Uterus (tissue), 4 donors: Measurements from ENCODE around the gene LMCD1. TPM values are rescaled to one million over a fixed set of nuclear protein-coding genes. Genes with fewer than 3 reads are reported as not detected.

Experiments
- DNase-seq, 2 donors: peaks; one replicate each; pipeline ENCODE4 v3.0.0-alpha.2; 2019 to 2020
- H3K27ac ChIP-seq, 2 donors: fragments of 200-600 bp; sonication (generic); 1 replicate in 1 of 2; 2 replicates in 1 of 2; pipeline ENCODE4 v1.5.1; 2016 to 2018
- H3K27me3 ChIP-seq, 2 donors: fragments of 200-600 bp; sonication (generic); one replicate each; pipeline ENCODE4 v1.5.1; 2018 to 2019; ENCODE audit warnings: control low read depth in 1 of 2
- H3K36me3 ChIP-seq, 2 donors: fragments of 200-600 bp; sonication (generic); one replicate each; pipeline ENCODE4 v1.5.1; 2019; ENCODE audit warnings: control low read depth in 1 of 2
- H3K4me1 ChIP-seq, 2 donors: fragments of 200-600 bp; sonication (generic); one replicate each; pipeline ENCODE4 v1.5.1; 2018 to 2019; ENCODE audit warnings: control low read depth in 1 of 2
- H3K4me3 ChIP-seq, 2 donors: fragments of 200-600 bp; sonication (generic); 1 replicate in 1 of 2; 2 replicates in 1 of 2; pipeline ENCODE4 v1.5.1; 2018 to 2019; ENCODE audit warnings: mild to moderate bottlenecking in 1 of 2
- H3K9me3 ChIP-seq, 2 donors: fragments of 200-600 bp; sonication (generic); one replicate each; pipeline ENCODE4 v1.5.1; 2019; ENCODE audit warnings: control low read depth in 1 of 2
- CTCF ChIP-seq, 4 experiments: fragments of 200-600 bp in 2 of 4; fragments of 450-650 bp in 2 of 4; sonication (generic) in 2 of 4; IDR thresholded peaks; one replicate each; pipeline ENCODE4 v1.5.1; 2016 to 2019; ENCODE audit warnings: antibody characterized with exemption in 4 of 4, mild to moderate bottlenecking in 2 of 4, moderate library complexity in 1 of 4
- POLR2A ChIP-seq, 2 donors: fragments of 450-650 bp; IDR thresholded peaks; one replicate each; pipeline ENCODE4 v1.6.1; 2016; ENCODE audit warnings: antibody characterized with exemption in 2 of 2, mild to moderate bottlenecking in 1 of 2, moderate library complexity in 1 of 2
- intact Hi-C: fragments of 100-400 bp; cut with DNase I; formaldehyde crosslinking; loops from one replicate; pipeline ENCODE4 v1.15.1; 2023; ENCODE audit warnings: low total_unique reads
- total RNA-seq, 4 donors: library from RNA; depleted of rRNA in 3 of 4; stranded (reverse); fragments of >200 nt in 3 of 4; gene quantifications; one replicate each; pipeline versions ENCODE4 v1.1.0 to v1.2.4, GENCODE V29; 2014 to 2023
- donor health status: DM: yes; HTN: yes; CAD: no.

LMCD1 gene
- total RNA-seq, 4 donors from 2014 or later: 70.9 to 163 (median 115) TPM

GRCh38 chr3:8482960-8483665, 18.5 kb upstream of the LMCD1 start:
- peak; percentile 70 to 71 for DNase-seq
- intact Hi-C loops: no loop called here
- H3K36me3 ChIP-seq: no peaks in the 10 kb centered on the region
- H3K4me3 ChIP-seq: no peak overlapping the region
- H3K4me1 ChIP-seq: peaks cover 0 to 5% of the 10 kb centered on the region in 2 donors
- TF ChIP-seq POLR2A (IDR thresholded peaks at IDR 0.05): no peak
- no peak for TF ChIP-seq CTCF (IDR thresholded peaks at IDR 0.05)
- no peaks in the 10 kb centered on the region for H3K9me3 ChIP-seq
- H3K27me3 ChIP-seq: no peaks in the 10 kb centered on the region
- H3K27ac ChIP-seq: peak overlapping the region; percentile 50

GRCh38 chr3:8484409-8485140, 17.0 kb upstream of the LMCD1 start:
- Histone ChIP-seq H3K36me3 (no peaks in the 10 kb centered on the region), H3K9me3 (no peaks in the 10 kb centered on the region), H3K27me3 (no peaks in the 10 kb centered on the region), H3K4me3 (no peak overlapping the region), H3K4me1 (peaks cover 5 to 6% of the 10 kb centered on the region in 2 donors), H3K27ac (no peak overlapping the region)
- TF ChIP-seq POLR2A (IDR thresholded peaks at IDR 0.05) (no peak), CTCF (IDR thresholded peaks at IDR 0.05) (no peak)
- intact Hi-C loops: no loop called here
- no peak for DNase-seq

DNA sequence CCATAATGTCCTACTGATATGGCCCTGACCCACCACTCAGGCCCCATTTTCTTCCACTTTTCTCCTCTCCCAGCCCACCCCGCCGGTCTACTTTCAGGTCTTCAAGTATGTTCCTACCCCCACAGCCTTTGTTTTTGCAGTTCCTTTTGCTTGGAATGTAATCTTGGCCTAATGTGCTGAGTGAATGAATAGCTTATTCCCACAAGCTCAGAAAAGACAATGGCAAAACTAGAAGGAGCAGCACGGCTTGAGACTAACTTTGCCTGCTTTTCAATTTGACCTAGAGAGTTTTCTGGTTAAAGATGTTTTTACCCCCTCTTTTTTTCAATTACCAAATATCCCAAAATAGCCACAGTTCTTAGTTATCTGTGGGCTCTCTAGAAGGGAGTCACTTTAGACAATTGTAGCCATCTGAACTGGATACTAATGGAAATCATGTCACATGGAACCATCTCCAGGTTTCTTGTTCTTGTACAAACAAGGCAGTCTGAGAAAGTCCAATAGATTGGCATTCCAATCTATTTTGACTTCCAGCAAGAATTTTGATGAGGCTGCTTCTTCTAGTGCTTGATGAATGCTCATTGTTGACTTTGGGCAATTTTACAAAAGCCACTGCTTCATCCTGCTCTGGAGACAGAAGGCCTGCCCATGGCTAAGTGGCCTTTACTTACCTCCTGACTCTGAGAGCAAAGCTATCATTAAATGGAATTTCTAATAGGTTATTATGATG, 16.3 kb upstream of the LMCD1 start:
- TF ChIP-seq CTCF (IDR thresholded peaks at IDR 0.05) (no peak), POLR2A (IDR thresholded peaks at IDR 0.05) (no peak)
- intact Hi-C loops: no loop called here
- Histone ChIP-seq H3K4me1 (peaks cover 5 to 11% of the 10 kb centered on the region in 2 donors), H3K9me3 (no peaks in the 10 kb centered on the region), H3K36me3 (no peaks in the 10 kb centered on the region), H3K27me3 (no peaks in the 10 kb centered on the region), H3K27ac (no peak overlapping the region), H3K4me3 (no peak overlapping the region)
- no peak for DNase-seq

GRCh38 chr3:8485943-8486342, 15.7 kb upstream of the LMCD1 start:
- peak overlapping the region; percentile 45 to 81 for H3K27ac ChIP-seq
- H3K4me1 ChIP-seq: peaks cover 5 to 11% of the 10 kb centered on the region in 2 donors
- no peak for DNase-seq
- H3K4me3 ChIP-seq: no peak overlapping the region
- intact Hi-C loops: no loop called here
- TF ChIP-seq CTCF (IDR thresholded peaks at IDR 0.05): no peak
- no peak for TF ChIP-seq POLR2A (IDR thresholded peaks at IDR 0.05)
- H3K27me3 ChIP-seq: no peaks in the 10 kb centered on the region
- H3K36me3 ChIP-seq: no peaks in the 10 kb centered on the region
- H3K9me3 ChIP-seq: no peaks in the 10 kb centered on the region
